Keratinocyte (primary cell): ENCODE results near the gene FILIP1. TPM values are rescaled to one million over a fixed set of nuclear protein-coding genes. Genes with fewer than 3 reads are reported as not detected.

Source experiments
- DNase-seq: peaks from one replicate; pipeline ENCODE4 v3.0.0-alpha.2; 2011; ENCODE audit warnings: low read depth, missing footprints, low spot score
- FAIRE-seq: peaks from 2 replicates; lab custom pipeline; 2011; peaks lifted over from hg19 to GRCh38; lab: Jason Lieb, UNC
- H2AFZ ChIP-seq: 2 replicates; pipeline ENCODE4 v1.6.0; 2012; ENCODE audit warnings: low read length, control low read depth, inconsistent platforms; ENCODE audit not compliant: control insufficient read depth
- H3K27ac ChIP-seq: 2 replicates; pipeline ENCODE4 v1.5.1; 2011; ENCODE audit warnings: low read length; ENCODE audit not compliant: control insufficient read depth, insufficient read depth
- H3K27me3 ChIP-seq: 3 replicates; pipeline ENCODE4 v1.6.0; 2011; ENCODE audit warnings: low read length; ENCODE audit not compliant: control insufficient read depth, insufficient read depth; ENCODE audit errors: extremely low read depth
- H3K36me3 ChIP-seq, 2 experiments: 2 replicates in 1 of 2; 3 replicates in 1 of 2; pipeline ENCODE4 v1.5.1; 2011; ENCODE audit warnings: low read length in 2 of 2, mild to moderate bottlenecking in 1 of 2; ENCODE audit not compliant: control insufficient read depth in 2 of 2, insufficient read depth in 2 of 2; ENCODE audit errors: extremely low read depth in 1 of 2
- H3K4me1 ChIP-seq: 3 replicates; pipeline ENCODE4 v1.5.1; 2011; ENCODE audit warnings: low read length; ENCODE audit not compliant: control insufficient read depth, insufficient read depth; ENCODE audit errors: extremely low read depth
- H3K4me2 ChIP-seq: 3 replicates; pipeline ENCODE4 v1.6.0; 2011; ENCODE audit warnings: low read depth, low read length; ENCODE audit not compliant: control insufficient read depth, insufficient read depth; ENCODE audit errors: extremely low read depth
- H3K4me3 ChIP-seq, 3 experiments: fragments of 200-600 bp in 1 of 3; sonication (generic) in 1 of 3; 2 replicates in 2 of 3; 3 replicates in 1 of 3; pipeline ENCODE4 v1.5.1; 2011 to 2016; ENCODE audit warnings: low read length in 3 of 3, mild to moderate bottlenecking in 3 of 3, control low read depth in 2 of 3, inconsistent platforms in 1 of 3, low read depth in 1 of 3, mixed read lengths in 1 of 3, mixed run types in 1 of 3, moderate library complexity in 1 of 3; ENCODE audit not compliant: control insufficient read depth in 2 of 3, insufficient read depth in 2 of 3; ENCODE audit errors: extremely low read depth in 1 of 3
- H3K79me2 ChIP-seq: 2 replicates; pipeline ENCODE4 v1.6.0; 2012; ENCODE audit warnings: low read length; ENCODE audit not compliant: control insufficient read depth, insufficient read depth
- H3K9ac ChIP-seq: 3 replicates; pipeline ENCODE4 v1.6.0; 2011; ENCODE audit warnings: low read length; ENCODE audit not compliant: control insufficient read depth, insufficient read depth; ENCODE audit errors: extremely low read depth
- H3K9me1 ChIP-seq: 3 replicates; pipeline ENCODE4 v1.6.0; 2011; ENCODE audit warnings: low read length; ENCODE audit not compliant: control insufficient read depth, insufficient read depth; ENCODE audit errors: extremely low read depth
- H3K9me3 ChIP-seq: 2 replicates; pipeline ENCODE4 v1.5.1; 2012; ENCODE audit warnings: low read depth, low read length; ENCODE audit not compliant: control insufficient read depth
- H4K20me1 ChIP-seq: 3 replicates; pipeline ENCODE4 v1.6.0; 2011; ENCODE audit warnings: low read length; ENCODE audit not compliant: control insufficient read depth, insufficient read depth; ENCODE audit errors: extremely low read depth
- CTCF ChIP-seq, 3 experiments: IDR thresholded peaks in 1 of 3; conservative IDR thresholded peaks in 1 of 3; optimal IDR thresholded peaks in 1 of 3; 2 replicates in 2 of 3; 3 replicates in 1 of 3; pipeline versions ENCODE3 to v1.5.1; 2011; ENCODE audit warnings: low read length in 3 of 3, mild to moderate bottlenecking in 3 of 3, moderate library complexity in 2 of 3, control low read depth in 1 of 3, inconsistent platforms in 1 of 3; ENCODE audit not compliant: insufficient read depth in 2 of 3; ENCODE audit errors: extremely low read depth in 1 of 3
- EZH2 ChIP-seq: IDR thresholded peaks from one replicate; pipeline ENCODE4 v1.6.1; 2012; ENCODE audit warnings: inconsistent platforms, mild to moderate bottlenecking, low read length, moderate library complexity
- dilution Hi-C: fragments of 300-500 bp; cut with MboI; formaldehyde crosslinking; loops from one replicate; pipeline ENCODE4 v1.7.0; 2020; ENCODE audit warnings: low sequenced_read_pairs; ENCODE audit not compliant: extremely low pct_ligation_motif_present
- polyA plus RNA-seq, 5 experiments: library from polyadenylated mRNA; depleted of rRNA in 3 of 5; stranded (reverse) in 3 of 5; stranded (forward) in 1 of 5; unstranded in 1 of 5; fragments of >200 nt; gene quantifications; 1 replicate in 1 of 5; 2 replicates in 3 of 5; 3 replicates in 1 of 5; pipeline versions ENCODE4 v1.2.1 to v1.2.3, GENCODE V29; 2011 to 2012; ENCODE audit warnings: missing spikeins in 2 of 5, low read depth in 1 of 5, low replicate concordance in 1 of 5

The FILIP1 gene
- polyA plus RNA-seq, 1 donor (not counting 4 experiments of a cell fraction or from before 2014, with no cell fraction given), result 0.01 TPM

GRCh38 chr6:75331151-75331550, 162.4 kb downstream of the FILIP1 start:
- no peaks in the 10 kb centered on the region for H3K4me1 ChIP-seq
- no peak overlapping the region for H3K9ac ChIP-seq
- FAIRE-seq (no peak), DNase-seq (no peak)
- H2AFZ ChIP-seq, result no peak overlapping the region
- H3K27ac ChIP-seq, result no peak overlapping the region
- no peaks in the 10 kb centered on the region for H3K9me1 ChIP-seq
- no peak for TF ChIP-seq CTCF (optimal IDR thresholded peaks at IDR 0.05 in 1 of 3, IDR thresholded peaks at IDR 0.05 in 1 of 3, conservative IDR thresholded peaks at IDR 0.05 in 1 of 3; ENCODE audit: extremely low read depth in 1 of 3, insufficient read depth in 2 of 3, low read length in 3 of 3)
- no peak for TF ChIP-seq EZH2
- no peak overlapping the region for H3K4me3 ChIP-seq
- H3K4me2 ChIP-seq, result no peak overlapping the region
- dilution Hi-C loops, result no loop called here
- H3K27me3 ChIP-seq, result peaks cover 8% of the 10 kb centered on the region
- no peaks in the 10 kb centered on the region for H3K79me2 ChIP-seq
- no peaks in the 10 kb centered on the region for H4K20me1 ChIP-seq
- H3K36me3 ChIP-seq, result no peaks in the 10 kb centered on the region
- H3K9me3 ChIP-seq, result no peaks in the 10 kb centered on the region

GRCh38 chr6:75329703-75330102, 163.9 kb downstream of the FILIP1 start:
- Histone ChIP-seq H3K9me1 (no peaks in the 10 kb centered on the region), H3K27ac (no peak overlapping the region), H3K27me3 (peaks cover 7% of the 10 kb centered on the region), H3K9me3 (no peaks in the 10 kb centered on the region), H3K79me2 (no peaks in the 10 kb centered on the region), H4K20me1 (no peaks in the 10 kb centered on the region), H3K4me3 (no peak overlapping the region), H3K9ac (no peak overlapping the region), H3K4me2 (no peak overlapping the region), H2AFZ (no peak overlapping the region), H3K36me3 (no peaks in the 10 kb centered on the region), H3K4me1 (no peaks in the 10 kb centered on the region)
- dilution Hi-C loops, result no loop called here
- TF ChIP-seq CTCF (optimal IDR thresholded peaks at IDR 0.05 in 1 of 3, IDR thresholded peaks at IDR 0.05 in 1 of 3, conservative IDR thresholded peaks at IDR 0.05 in 1 of 3; ENCODE audit: extremely low read depth in 1 of 3, insufficient read depth in 2 of 3, low read length in 3 of 3) (no peak), EZH2 (no peak)
- FAIRE-seq, result no peak
- DNase-seq, result no peak
